H1 (cell line): Measurements from ENCODE around the gene FEV. TPM values are rescaled to one million over a fixed set of nuclear protein-coding genes. Genes with fewer than 3 reads are reported as not detected.

Experiments used
- CEBPB ChIP-seq: IDR thresholded peaks from 2 replicates; pipeline ENCODE4 v1.6.1; 2012; ENCODE audit warnings: low read depth, low read length
- CHD2 ChIP-seq: IDR thresholded peaks from 2 replicates; pipeline ENCODE4 v1.6.1; 2012; ENCODE audit warnings: low read length, improper control_type of control experiment
- EGR1 ChIP-seq: IDR thresholded peaks from 2 replicates; pipeline ENCODE4 v1.6.1; 2011; ENCODE audit warnings: low read depth, low read length, borderline replicate concordance
- FOSL1 ChIP-seq: IDR thresholded peaks from 2 replicates; pipeline ENCODE4 v1.6.1; 2011; ENCODE audit warnings: mild to moderate bottlenecking, low read depth, low read length, moderate library complexity; ENCODE audit not compliant: insufficient read depth
- HDAC2 ChIP-seq, 2 experiments: fragments of 300-600 bp in 1 of 2; sonication (generic) in 1 of 2; IDR thresholded peaks; 2 replicates each; pipeline ENCODE4 v1.6.1; 2011 to 2012; ENCODE audit warnings: low read depth in 2 of 2, low read length in 2 of 2, mild to moderate bottlenecking in 2 of 2, moderate library complexity in 2 of 2, borderline replicate concordance in 1 of 2, inconsistent platforms in 1 of 2
- NANOG ChIP-seq: IDR thresholded peaks from 2 replicates; pipeline ENCODE4 v1.6.1; 2011; ENCODE audit warnings: low read length, low read depth, mild to moderate bottlenecking, inconsistent platforms; ENCODE audit not compliant: insufficient read depth, poor library complexity, severe bottlenecking
- SP4 ChIP-seq: IDR thresholded peaks from 2 replicates; pipeline ENCODE4 v1.6.1; 2012; ENCODE audit warnings: low read length, inconsistent platforms
- polyA plus RNA-seq, 7 experiments: library from polyadenylated mRNA; depleted of rRNA in 3 of 7; stranded (reverse) in 5 of 7; unstranded in 2 of 7; fragments of >200 nt in 5 of 7; fragments of 200-250 nt in 2 of 7; gene quantifications; 1 replicate in 5 of 7; 2 replicates in 1 of 7; 4 replicates in 1 of 7; pipeline versions ENCODE4 v1.2.1 to v1.2.3, GENCODE V29; 2011 to 2013; ENCODE audit warnings: missing spikeins in 2 of 7, mixed read lengths in 2 of 7
- total RNA-seq: library from RNA; stranded (reverse); fragmentation: NEBNext Ultra II Directional; extraction: Animal tissue kit (Norgen Biotek cat#: 25700); gene quantifications from 2 replicates; pipeline ENCODE4 v1.2.1, GENCODE V29; 2021
- TF ChIP-seq, protein P1 (sequence below): fragments of 300-600 bp; sonication (generic); IDR thresholded peaks from 2 replicates; pipeline ENCODE4 v1.7.1; 2012; ENCODE audit warnings: low read length, moderate library complexity, mild to moderate bottlenecking, inconsistent platforms; ENCODE audit not compliant: insufficient replicate concordance
- TF ChIP-seq, protein P2 (sequence below): IDR thresholded peaks from 2 replicates; pipeline ENCODE4 v1.6.1; 2012; ENCODE audit warnings: inconsistent platforms

Gene FEV
- total and polyA plus RNA-seq, 2 of the 8 experiments (the other 6 are each of a cell fraction or from before 2014, with no cell fraction given), result not detected

DNA sequence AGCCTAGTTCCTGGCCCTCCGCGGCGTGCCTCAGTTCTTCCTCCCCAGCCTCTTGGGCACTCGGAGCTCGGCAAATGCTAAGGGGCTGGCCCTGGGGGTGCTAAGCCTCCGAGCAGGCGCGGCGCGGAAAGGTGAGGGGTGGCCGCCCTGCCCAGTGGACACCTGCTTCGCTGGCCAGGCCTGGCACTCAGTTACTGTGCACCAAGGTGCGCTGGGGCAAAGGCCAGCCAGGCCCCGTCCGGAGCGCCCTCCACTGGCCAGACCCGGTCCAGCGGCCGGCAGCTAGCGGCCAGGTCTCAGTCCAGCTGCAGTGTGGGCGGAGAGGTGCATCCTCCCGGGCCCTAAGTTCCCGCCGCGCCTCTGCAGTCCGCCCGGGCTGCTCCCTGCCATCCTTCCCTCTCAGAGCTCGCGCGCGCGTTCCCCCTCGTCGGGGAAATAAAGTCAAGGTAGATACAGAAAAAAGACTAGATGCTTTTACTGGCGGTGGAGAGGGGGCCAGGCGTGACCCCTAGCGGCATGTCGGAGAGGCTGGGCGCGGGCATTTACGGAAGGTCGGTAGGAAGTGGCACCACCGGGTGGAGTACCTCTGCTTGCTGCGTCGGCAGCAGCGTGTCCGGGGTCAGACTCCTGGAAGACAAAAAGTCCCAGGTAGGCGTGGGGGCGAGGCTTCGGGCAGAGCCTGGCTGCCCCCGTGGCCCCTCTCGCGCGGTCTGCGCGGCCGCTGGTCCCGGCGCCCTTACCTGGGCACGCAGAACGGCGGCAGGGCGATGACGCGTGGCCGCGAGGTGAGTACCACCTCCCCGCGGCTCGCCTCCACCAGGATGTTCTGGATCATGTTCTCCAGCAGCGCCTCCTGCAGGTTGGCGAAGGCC, 17.6 kb upstream of the FEV start (continued):
- TF ChIP-seq, protein P1, sequence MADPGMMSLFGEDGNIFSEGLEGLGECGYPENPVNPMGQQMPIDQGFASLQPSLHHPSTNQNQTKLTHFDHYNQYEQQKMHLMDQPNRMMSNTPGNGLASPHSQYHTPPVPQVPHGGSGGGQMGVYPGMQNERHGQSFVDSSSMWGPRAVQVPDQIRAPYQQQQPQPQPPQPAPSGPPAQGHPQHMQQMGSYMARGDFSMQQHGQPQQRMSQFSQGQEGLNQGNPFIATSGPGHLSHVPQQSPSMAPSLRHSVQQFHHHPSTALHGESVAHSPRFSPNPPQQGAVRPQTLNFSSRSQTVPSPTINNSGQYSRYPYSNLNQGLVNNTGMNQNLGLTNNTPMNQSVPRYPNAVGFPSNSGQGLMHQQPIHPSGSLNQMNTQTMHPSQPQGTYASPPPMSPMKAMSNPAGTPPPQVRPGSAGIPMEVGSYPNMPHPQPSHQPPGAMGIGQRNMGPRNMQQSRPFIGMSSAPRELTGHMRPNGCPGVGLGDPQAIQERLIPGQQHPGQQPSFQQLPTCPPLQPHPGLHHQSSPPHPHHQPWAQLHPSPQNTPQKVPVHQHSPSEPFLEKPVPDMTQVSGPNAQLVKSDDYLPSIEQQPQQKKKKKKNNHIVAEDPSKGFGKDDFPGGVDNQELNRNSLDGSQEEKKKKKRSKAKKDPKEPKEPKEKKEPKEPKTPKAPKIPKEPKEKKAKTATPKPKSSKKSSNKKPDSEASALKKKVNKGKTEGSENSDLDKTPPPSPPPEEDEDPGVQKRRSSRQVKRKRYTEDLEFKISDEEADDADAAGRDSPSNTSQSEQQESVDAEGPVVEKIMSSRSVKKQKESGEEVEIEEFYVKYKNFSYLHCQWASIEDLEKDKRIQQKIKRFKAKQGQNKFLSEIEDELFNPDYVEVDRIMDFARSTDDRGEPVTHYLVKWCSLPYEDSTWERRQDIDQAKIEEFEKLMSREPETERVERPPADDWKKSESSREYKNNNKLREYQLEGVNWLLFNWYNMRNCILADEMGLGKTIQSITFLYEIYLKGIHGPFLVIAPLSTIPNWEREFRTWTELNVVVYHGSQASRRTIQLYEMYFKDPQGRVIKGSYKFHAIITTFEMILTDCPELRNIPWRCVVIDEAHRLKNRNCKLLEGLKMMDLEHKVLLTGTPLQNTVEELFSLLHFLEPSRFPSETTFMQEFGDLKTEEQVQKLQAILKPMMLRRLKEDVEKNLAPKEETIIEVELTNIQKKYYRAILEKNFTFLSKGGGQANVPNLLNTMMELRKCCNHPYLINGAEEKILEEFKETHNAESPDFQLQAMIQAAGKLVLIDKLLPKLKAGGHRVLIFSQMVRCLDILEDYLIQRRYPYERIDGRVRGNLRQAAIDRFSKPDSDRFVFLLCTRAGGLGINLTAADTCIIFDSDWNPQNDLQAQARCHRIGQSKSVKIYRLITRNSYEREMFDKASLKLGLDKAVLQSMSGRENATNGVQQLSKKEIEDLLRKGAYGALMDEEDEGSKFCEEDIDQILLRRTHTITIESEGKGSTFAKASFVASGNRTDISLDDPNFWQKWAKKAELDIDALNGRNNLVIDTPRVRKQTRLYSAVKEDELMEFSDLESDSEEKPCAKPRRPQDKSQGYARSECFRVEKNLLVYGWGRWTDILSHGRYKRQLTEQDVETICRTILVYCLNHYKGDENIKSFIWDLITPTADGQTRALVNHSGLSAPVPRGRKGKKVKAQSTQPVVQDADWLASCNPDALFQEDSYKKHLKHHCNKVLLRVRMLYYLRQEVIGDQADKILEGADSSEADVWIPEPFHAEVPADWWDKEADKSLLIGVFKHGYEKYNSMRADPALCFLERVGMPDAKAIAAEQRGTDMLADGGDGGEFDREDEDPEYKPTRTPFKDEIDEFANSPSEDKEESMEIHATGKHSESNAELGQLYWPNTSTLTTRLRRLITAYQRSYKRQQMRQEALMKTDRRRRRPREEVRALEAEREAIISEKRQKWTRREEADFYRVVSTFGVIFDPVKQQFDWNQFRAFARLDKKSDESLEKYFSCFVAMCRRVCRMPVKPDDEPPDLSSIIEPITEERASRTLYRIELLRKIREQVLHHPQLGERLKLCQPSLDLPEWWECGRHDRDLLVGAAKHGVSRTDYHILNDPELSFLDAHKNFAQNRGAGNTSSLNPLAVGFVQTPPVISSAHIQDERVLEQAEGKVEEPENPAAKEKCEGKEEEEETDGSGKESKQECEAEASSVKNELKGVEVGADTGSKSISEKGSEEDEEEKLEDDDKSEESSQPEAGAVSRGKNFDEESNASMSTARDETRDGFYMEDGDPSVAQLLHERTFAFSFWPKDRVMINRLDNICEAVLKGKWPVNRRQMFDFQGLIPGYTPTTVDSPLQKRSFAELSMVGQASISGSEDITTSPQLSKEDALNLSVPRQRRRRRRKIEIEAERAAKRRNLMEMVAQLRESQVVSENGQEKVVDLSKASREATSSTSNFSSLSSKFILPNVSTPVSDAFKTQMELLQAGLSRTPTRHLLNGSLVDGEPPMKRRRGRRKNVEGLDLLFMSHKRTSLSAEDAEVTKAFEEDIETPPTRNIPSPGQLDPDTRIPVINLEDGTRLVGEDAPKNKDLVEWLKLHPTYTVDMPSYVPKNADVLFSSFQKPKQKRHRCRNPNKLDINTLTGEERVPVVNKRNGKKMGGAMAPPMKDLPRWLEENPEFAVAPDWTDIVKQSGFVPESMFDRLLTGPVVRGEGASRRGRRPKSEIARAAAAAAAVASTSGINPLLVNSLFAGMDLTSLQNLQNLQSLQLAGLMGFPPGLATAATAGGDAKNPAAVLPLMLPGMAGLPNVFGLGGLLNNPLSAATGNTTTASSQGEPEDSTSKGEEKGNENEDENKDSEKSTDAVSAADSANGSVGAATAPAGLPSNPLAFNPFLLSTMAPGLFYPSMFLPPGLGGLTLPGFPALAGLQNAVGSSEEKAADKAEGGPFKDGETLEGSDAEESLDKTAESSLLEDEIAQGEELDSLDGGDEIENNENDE, result no peak
- TF ChIP-seq FOSL1 (peak; percentile 72; the same call in 1 of the 2 replicates), EGR1 (peak; percentile 89; the same call in 1 of the 2 replicates), CEBPB (no peak), NANOG (no peak), HDAC2 (IDR thresholded peaks at IDR 0.05; ENCODE audit: borderline replicate concordance in 1 of 2, low read depth in 2 of 2, low read length in 2 of 2) (peak in 1 of 2 experiments; percentile 7; a peak in 1 of 4 replicates), SP4 (no peak; the same call in 1 of the 2 replicates), CHD2 (no peak)
- TF ChIP-seq, protein P2, sequence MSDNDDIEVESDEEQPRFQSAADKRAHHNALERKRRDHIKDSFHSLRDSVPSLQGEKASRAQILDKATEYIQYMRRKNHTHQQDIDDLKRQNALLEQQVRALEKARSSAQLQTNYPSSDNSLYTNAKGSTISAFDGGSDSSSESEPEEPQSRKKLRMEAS, result peak; percentile 87
